Measurements from ENCODE around the gene CDKN2D. TPM values are rescaled to one million over a fixed set of nuclear protein-coding genes. Genes with fewer than 3 reads are reported as not detected.

Gene CDKN2D
- total and polyA plus RNA-seq, 2 of the 8 experiments (the other 6 are each of a cell fraction or from before 2014, with no cell fraction given) = 3.0 to 4.0 TPM

DNA sequence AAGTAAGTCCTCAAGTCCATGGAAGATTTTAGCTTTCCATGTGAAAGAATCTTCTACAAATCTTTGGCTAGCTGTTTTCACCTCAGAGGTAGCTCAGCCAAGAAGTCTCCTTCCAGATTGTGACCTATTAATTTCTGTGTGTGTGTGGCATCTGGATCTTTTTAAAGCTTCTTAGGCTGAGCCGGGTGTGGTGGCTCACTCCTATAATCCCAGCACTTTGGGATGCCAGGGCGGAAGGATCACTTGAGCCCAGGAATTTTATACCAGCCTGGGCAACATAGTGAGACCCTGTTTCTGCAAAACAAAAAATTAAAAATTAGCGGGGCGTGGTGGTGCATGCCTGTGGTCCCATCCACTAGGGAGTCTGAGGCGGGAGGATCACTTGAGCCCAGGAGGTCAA lies 43.1 kb upstream of the CDKN2D start (continued):
- TF ChIP-seq FOSL1 (IDR thresholded peaks at IDR 0.05; ENCODE audit: insufficient read depth, low read depth, low read length) (no peak), POU5F1 (IDR thresholded peaks at IDR 0.05; ENCODE audit: low read depth, low read length) (no peak), RXRA (IDR thresholded peaks at IDR 0.05; ENCODE audit: insufficient read depth, low read depth, low read length) (no peak), TEAD4 (IDR thresholded peaks at IDR 0.05; ENCODE audit: low read depth, low read length) (no peak), CBX5 (IDR thresholded peaks at IDR 0.05; ENCODE audit: low read depth, low read length) (no peak), GTF2F1 (IDR thresholded peaks at IDR 0.05; ENCODE audit: borderline replicate concordance, low read depth, low read length) (no peak), EZH2 (IDR thresholded peaks at IDR 0.05; ENCODE audit: low read depth, low read length, severe bottlenecking) (no peak), BCL11A (IDR thresholded peaks at IDR 0.05; ENCODE audit: low read depth in 2 of 2, low read length in 2 of 2) (no peak), YY1 (IDR thresholded peaks at IDR 0.05; ENCODE audit: low read depth, low read length) (no peak)
- TF ChIP-seq, protein P1, sequence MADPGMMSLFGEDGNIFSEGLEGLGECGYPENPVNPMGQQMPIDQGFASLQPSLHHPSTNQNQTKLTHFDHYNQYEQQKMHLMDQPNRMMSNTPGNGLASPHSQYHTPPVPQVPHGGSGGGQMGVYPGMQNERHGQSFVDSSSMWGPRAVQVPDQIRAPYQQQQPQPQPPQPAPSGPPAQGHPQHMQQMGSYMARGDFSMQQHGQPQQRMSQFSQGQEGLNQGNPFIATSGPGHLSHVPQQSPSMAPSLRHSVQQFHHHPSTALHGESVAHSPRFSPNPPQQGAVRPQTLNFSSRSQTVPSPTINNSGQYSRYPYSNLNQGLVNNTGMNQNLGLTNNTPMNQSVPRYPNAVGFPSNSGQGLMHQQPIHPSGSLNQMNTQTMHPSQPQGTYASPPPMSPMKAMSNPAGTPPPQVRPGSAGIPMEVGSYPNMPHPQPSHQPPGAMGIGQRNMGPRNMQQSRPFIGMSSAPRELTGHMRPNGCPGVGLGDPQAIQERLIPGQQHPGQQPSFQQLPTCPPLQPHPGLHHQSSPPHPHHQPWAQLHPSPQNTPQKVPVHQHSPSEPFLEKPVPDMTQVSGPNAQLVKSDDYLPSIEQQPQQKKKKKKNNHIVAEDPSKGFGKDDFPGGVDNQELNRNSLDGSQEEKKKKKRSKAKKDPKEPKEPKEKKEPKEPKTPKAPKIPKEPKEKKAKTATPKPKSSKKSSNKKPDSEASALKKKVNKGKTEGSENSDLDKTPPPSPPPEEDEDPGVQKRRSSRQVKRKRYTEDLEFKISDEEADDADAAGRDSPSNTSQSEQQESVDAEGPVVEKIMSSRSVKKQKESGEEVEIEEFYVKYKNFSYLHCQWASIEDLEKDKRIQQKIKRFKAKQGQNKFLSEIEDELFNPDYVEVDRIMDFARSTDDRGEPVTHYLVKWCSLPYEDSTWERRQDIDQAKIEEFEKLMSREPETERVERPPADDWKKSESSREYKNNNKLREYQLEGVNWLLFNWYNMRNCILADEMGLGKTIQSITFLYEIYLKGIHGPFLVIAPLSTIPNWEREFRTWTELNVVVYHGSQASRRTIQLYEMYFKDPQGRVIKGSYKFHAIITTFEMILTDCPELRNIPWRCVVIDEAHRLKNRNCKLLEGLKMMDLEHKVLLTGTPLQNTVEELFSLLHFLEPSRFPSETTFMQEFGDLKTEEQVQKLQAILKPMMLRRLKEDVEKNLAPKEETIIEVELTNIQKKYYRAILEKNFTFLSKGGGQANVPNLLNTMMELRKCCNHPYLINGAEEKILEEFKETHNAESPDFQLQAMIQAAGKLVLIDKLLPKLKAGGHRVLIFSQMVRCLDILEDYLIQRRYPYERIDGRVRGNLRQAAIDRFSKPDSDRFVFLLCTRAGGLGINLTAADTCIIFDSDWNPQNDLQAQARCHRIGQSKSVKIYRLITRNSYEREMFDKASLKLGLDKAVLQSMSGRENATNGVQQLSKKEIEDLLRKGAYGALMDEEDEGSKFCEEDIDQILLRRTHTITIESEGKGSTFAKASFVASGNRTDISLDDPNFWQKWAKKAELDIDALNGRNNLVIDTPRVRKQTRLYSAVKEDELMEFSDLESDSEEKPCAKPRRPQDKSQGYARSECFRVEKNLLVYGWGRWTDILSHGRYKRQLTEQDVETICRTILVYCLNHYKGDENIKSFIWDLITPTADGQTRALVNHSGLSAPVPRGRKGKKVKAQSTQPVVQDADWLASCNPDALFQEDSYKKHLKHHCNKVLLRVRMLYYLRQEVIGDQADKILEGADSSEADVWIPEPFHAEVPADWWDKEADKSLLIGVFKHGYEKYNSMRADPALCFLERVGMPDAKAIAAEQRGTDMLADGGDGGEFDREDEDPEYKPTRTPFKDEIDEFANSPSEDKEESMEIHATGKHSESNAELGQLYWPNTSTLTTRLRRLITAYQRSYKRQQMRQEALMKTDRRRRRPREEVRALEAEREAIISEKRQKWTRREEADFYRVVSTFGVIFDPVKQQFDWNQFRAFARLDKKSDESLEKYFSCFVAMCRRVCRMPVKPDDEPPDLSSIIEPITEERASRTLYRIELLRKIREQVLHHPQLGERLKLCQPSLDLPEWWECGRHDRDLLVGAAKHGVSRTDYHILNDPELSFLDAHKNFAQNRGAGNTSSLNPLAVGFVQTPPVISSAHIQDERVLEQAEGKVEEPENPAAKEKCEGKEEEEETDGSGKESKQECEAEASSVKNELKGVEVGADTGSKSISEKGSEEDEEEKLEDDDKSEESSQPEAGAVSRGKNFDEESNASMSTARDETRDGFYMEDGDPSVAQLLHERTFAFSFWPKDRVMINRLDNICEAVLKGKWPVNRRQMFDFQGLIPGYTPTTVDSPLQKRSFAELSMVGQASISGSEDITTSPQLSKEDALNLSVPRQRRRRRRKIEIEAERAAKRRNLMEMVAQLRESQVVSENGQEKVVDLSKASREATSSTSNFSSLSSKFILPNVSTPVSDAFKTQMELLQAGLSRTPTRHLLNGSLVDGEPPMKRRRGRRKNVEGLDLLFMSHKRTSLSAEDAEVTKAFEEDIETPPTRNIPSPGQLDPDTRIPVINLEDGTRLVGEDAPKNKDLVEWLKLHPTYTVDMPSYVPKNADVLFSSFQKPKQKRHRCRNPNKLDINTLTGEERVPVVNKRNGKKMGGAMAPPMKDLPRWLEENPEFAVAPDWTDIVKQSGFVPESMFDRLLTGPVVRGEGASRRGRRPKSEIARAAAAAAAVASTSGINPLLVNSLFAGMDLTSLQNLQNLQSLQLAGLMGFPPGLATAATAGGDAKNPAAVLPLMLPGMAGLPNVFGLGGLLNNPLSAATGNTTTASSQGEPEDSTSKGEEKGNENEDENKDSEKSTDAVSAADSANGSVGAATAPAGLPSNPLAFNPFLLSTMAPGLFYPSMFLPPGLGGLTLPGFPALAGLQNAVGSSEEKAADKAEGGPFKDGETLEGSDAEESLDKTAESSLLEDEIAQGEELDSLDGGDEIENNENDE (IDR thresholded peaks at IDR 0.05; ENCODE audit: insufficient replicate concordance, low read length) = no peak

Data from H1 (cell line).